OCI-LY3 (cell line): Measurements from ENCODE around the gene KPNA4.
A peak's percentile ranks its signal among the peaks of the same experiment; 100 is the strongest.

ENCODE experiments used
- H2AFZ ChIP-seq: fragments of 200-600, 300-600 bp; shearing (Covaris generic); 2 replicates; pipeline ENCODE4 v1.6.0; 2014; ENCODE audit warnings: antibody characterized with exemption, low read depth, low read length
- H3K27ac ChIP-seq: fragments of 200-600, 300-600 bp; sonication (generic); 2 replicates; pipeline ENCODE4 v1.5.1; 2014; ENCODE audit warnings: mild to moderate bottlenecking, low read length, moderate library complexity, mixed read lengths
- H3K27me3 ChIP-seq: fragments of 200-600, 300-600 bp; sonication (generic); 2 replicates; pipeline ENCODE4 v1.6.1; 2014; ENCODE audit warnings: low read depth, low read length, mixed read lengths
- H3K36me3 ChIP-seq: fragments of 200-600, 300-600 bp; sonication (generic); replicated peaks from 2 replicates; pipeline ENCODE3; 2014; ENCODE audit warnings: low read depth, low read length, mixed read lengths
- H3K4me1 ChIP-seq: fragments of 300-600, 200-600 bp; sonication (generic); 2 replicates; pipeline ENCODE4 v1.6.1; 2014; ENCODE audit warnings: low read length, mixed read lengths
- H3K4me2 ChIP-seq: fragments of 200-600, 300-600 bp; sonication (generic); 2 replicates; pipeline ENCODE4 v1.6.1; 2014; ENCODE audit warnings: low read length, mixed read lengths
- H3K4me3 ChIP-seq: fragments of 300-600, 200-600 bp; sonication (generic); 2 replicates; pipeline ENCODE4 v1.5.1; 2014; ENCODE audit warnings: antibody characterized with exemption, mild to moderate bottlenecking, low read length, moderate library complexity
- H3K79me2 ChIP-seq: fragments of 300-600, 200-600 bp; shearing (Covaris generic); 2 replicates; pipeline ENCODE4 v1.6.1; 2014; ENCODE audit warnings: mild to moderate bottlenecking, low read length, mixed read lengths
- H3K9ac ChIP-seq: fragments of 300-600, 200-600 bp; shearing (Covaris generic); 2 replicates; pipeline ENCODE4 v1.6.0; 2014; ENCODE audit warnings: mild to moderate bottlenecking, low read length, moderate library complexity
- H3K9me3 ChIP-seq: fragments of 200-600, 300-600 bp; shearing (Covaris generic); 2 replicates; pipeline ENCODE4 v1.6.1; 2014; ENCODE audit warnings: low read length, mixed read lengths; ENCODE audit not compliant: insufficient read depth
- H4K20me1 ChIP-seq: fragments of 200-600, 300-600 bp; sonication (generic); 2 replicates; pipeline ENCODE4 v1.6.1; 2016; ENCODE audit warnings: low read length, mixed read lengths; ENCODE audit not compliant: insufficient read depth
- EZH2phosphoT487 ChIP-seq: fragments of 200-600 bp; shearing (Covaris generic); IDR thresholded peaks from 2 replicates; pipeline ENCODE4 v1.6.1; 2018; ENCODE audit warnings: antibody characterized with exemption, mixed run types, low read depth
- TF ChIP-seq, protein P1 (sequence below): fragments of 200-600, 300-600 bp; sonication (generic); IDR thresholded peaks from 2 replicates; pipeline ENCODE4 v1.5.1; 2014; ENCODE audit warnings: antibody characterized with exemption, low read length, low read depth

The KPNA4 gene

DNA sequence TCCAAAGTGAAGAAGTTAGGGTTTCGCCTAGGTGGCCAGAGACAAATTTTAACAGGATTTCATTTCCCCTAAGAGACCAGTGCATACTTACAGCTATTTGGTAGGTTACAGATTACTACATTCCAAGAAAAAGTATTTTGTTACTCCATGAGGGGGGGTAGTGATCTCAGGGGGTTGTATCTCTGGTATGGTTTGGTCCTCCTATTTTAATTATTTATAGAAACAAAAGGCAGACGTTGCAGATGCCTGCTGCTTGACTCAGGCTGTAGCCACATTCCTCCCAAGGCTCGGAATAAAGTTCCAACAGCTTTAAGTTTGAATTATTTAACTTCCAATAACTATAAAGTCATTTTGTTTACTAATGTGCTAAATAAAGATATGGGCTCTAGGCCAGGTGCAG is 114.5 kb downstream of the KPNA4 start:
- no peaks in the 10 kb centered on the region for H3K9me3 ChIP-seq
- no peak overlapping the region for H3K4me2 ChIP-seq
- H3K36me3 ChIP-seq, result peaks cover 12% of the 10 kb centered on the region
- H3K27me3 ChIP-seq, result no peaks in the 10 kb centered on the region
- no peaks in the 10 kb centered on the region for H4K20me1 ChIP-seq
- peaks cover 17% of the 10 kb centered on the region for H3K4me1 ChIP-seq
- H3K9ac ChIP-seq, result no peak overlapping the region
- TF ChIP-seq, protein P1, sequence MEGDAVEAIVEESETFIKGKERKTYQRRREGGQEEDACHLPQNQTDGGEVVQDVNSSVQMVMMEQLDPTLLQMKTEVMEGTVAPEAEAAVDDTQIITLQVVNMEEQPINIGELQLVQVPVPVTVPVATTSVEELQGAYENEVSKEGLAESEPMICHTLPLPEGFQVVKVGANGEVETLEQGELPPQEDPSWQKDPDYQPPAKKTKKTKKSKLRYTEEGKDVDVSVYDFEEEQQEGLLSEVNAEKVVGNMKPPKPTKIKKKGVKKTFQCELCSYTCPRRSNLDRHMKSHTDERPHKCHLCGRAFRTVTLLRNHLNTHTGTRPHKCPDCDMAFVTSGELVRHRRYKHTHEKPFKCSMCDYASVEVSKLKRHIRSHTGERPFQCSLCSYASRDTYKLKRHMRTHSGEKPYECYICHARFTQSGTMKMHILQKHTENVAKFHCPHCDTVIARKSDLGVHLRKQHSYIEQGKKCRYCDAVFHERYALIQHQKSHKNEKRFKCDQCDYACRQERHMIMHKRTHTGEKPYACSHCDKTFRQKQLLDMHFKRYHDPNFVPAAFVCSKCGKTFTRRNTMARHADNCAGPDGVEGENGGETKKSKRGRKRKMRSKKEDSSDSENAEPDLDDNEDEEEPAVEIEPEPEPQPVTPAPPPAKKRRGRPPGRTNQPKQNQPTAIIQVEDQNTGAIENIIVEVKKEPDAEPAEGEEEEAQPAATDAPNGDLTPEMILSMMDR, result no peak
- TF ChIP-seq EZH2phosphoT487, result no peak
- H2AFZ ChIP-seq, result no peak overlapping the region
- H3K27ac ChIP-seq, result no peak overlapping the region
- H3K79me2 ChIP-seq, result peaks cover 36% of the 10 kb centered on the region
- no peak overlapping the region for H3K4me3 ChIP-seq

GRCh38 chr3:160449636-160450598 is 115.5 kb downstream of the KPNA4 start, which contains the start of gene TRIM59:
TSS of gene TRIM59 (minus strand) at chr3:160449786. CDS start at chr3:160439183, 10,603 bp downstream.
- Histone ChIP-seq H3K4me3 (peak within 1 kb of the TSS; percentile 94), H3K9ac (peak within 1 kb of the TSS; percentile 92), H3K36me3 (peaks cover 12% of the 10 kb centered on the region), H3K4me2 (peak within 1 kb of the TSS; percentile 71), H2AFZ (peak within 1 kb of the TSS; percentile 79), H3K9me3 (no peaks in the 10 kb centered on the region), H3K27ac (peak within 1 kb of the TSS; percentile 79), H3K27me3 (no peaks in the 10 kb centered on the region), H3K4me1 (peaks cover 17% of the 10 kb centered on the region), H3K79me2 (peaks cover 44% of the 10 kb centered on the region), H4K20me1 (no peaks in the 10 kb centered on the region)
- TF ChIP-seq, protein P1, result peak; percentile 6; the same call in 1 of the 2 replicates
- TF ChIP-seq EZH2phosphoT487, result no peak

GRCh38 chr3:160448845-160449635 is 116.3 kb downstream of the KPNA4 start:
- peaks cover 17% of the 10 kb centered on the region for H3K36me3 ChIP-seq
- H3K4me2 ChIP-seq, result peak overlapping the region; percentile 71
- H3K4me3 ChIP-seq, result peak overlapping the region; percentile 94
- H3K27ac ChIP-seq, result peak overlapping the region; percentile 79
- H2AFZ ChIP-seq, result peak overlapping the region; percentile 78
- no peaks in the 10 kb centered on the region for H3K9me3 ChIP-seq
- H3K9ac ChIP-seq, result peak overlapping the region; percentile 92
- TF ChIP-seq, protein P1, result no peak
- TF ChIP-seq EZH2phosphoT487, result no peak
- peaks cover 17% of the 10 kb centered on the region for H3K4me1 ChIP-seq
- H4K20me1 ChIP-seq, result no peaks in the 10 kb centered on the region
- H3K79me2 ChIP-seq, result peaks cover 52% of the 10 kb centered on the region
- H3K27me3 ChIP-seq, result no peaks in the 10 kb centered on the region

DNA sequence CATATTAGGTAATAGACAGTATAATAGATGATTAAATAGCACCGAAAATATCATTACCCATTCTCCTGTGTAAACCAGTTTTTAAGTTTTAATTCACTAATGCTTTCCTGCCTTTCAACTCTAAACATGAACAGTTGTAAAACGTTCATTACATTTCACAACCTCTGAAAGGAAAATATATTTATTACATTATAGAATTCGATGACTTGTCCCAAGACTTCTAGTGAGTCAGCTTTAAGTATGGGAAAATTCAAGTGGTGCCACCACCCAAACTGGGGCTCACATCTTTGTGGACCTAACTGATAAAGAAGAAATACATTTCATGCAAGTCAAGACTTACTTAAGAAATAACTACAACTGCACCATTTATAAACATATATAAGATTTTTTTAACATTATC is 117.8 kb downstream of the KPNA4 start:
- peaks cover 65% of the 10 kb centered on the region for H3K79me2 ChIP-seq
- H3K27ac ChIP-seq, result no peak overlapping the region
- no peak overlapping the region for H3K9ac ChIP-seq
- H3K4me3 ChIP-seq, result no peak overlapping the region
- H3K9me3 ChIP-seq, result no peaks in the 10 kb centered on the region
- no peak overlapping the region for H3K4me2 ChIP-seq
- no peak overlapping the region for H2AFZ ChIP-seq
- H3K27me3 ChIP-seq, result no peaks in the 10 kb centered on the region
- H3K36me3 ChIP-seq, result peaks cover 23% of the 10 kb centered on the region
- H4K20me1 ChIP-seq, result no peaks in the 10 kb centered on the region
- TF ChIP-seq EZH2phosphoT487, result no peak
- TF ChIP-seq, protein P1, result no peak
- H3K4me1 ChIP-seq, result peaks cover 17% of the 10 kb centered on the region
